Uterus (tissue), 2 donors: Measurements from ENCODE around the gene KLF7.

Experiments
- CTCF ChIP-seq, 4 experiments: fragments of 200-600 bp in 2 of 4; fragments of 450-650 bp in 2 of 4; sonication (generic) in 2 of 4; IDR thresholded peaks; one replicate each; pipeline ENCODE4 v1.5.1; 2016 to 2019; ENCODE audit warnings: antibody characterized with exemption in 4 of 4, mild to moderate bottlenecking in 2 of 4, moderate library complexity in 1 of 4
- POLR2A ChIP-seq, 2 donors: fragments of 450-650 bp; IDR thresholded peaks; one replicate each; pipeline ENCODE4 v1.6.1; 2016; ENCODE audit warnings: antibody characterized with exemption in 2 of 2, mild to moderate bottlenecking in 1 of 2, moderate library complexity in 1 of 2

DNA sequence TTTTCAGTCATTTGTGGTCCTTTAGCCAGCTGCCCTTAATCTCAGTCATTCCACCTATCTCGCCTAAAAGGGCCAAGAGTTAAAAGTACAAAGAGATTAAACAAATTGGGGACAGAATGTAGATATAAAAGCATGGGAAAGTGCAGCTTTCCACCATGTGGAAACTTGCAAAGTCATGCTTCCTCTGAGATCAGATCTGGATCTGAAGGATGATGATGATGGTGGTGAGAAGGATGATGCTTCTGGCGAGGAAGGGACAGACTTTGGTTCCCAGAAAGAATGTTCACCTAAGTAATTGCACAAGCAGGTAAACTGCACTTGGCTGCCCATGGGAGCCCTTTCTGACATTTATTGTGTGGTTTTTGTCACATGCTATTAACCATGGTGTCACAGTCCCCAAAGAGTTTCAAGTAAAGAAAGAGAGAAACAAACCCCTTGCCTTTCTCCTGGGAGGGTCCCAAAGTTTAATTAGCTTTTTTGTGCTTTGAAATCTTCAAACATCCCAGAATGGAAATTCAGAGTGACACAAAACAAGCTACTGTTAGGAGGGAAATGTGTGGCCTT is 34.7 kb downstream of the KLF7 start:
- TF ChIP-seq CTCF (IDR thresholded peaks at IDR 0.05) = no peak
- no peak for TF ChIP-seq POLR2A (IDR thresholded peaks at IDR 0.05)
